Subcutaneous abdominal adipose tissue (tissue), 5 donors: ENCODE results near the gene CRYBA2.

Source experiments
- H3K27ac ChIP-seq: one replicate; pipeline ENCODE4 v1.7.0; 2013; ENCODE audit warnings: low read depth, mild to moderate bottlenecking, inconsistent platforms, low read length, moderate library complexity
- H3K27me3 ChIP-seq, 5 donors: one replicate each; pipeline ENCODE4 v1.7.0; 2013; ENCODE audit warnings: low read length in 5 of 5, inconsistent platforms in 1 of 5; ENCODE audit not compliant: control insufficient read depth in 5 of 5, insufficient read depth in 4 of 5
- H3K36me3 ChIP-seq, 5 donors: one replicate each; pipeline ENCODE4 v1.7.0; 2013; ENCODE audit warnings: low read length in 5 of 5; ENCODE audit not compliant: control insufficient read depth in 5 of 5, insufficient read depth in 5 of 5
- H3K4me1 ChIP-seq, 5 donors: one replicate each; pipeline ENCODE4 v1.7.0; 2013; ENCODE audit warnings: low read length in 5 of 5, mild to moderate bottlenecking in 3 of 5, moderate library complexity in 1 of 5; ENCODE audit not compliant: control insufficient read depth in 5 of 5, insufficient read depth in 5 of 5
- H3K4me3 ChIP-seq, 5 donors: one replicate each; pipeline ENCODE4 v1.7.0; 2013; ENCODE audit warnings: low read length in 5 of 5, low read depth in 1 of 5
- H3K9ac ChIP-seq, 5 donors: one replicate each; pipeline ENCODE4 v1.7.0; 2013; ENCODE audit warnings: low read length in 5 of 5, mild to moderate bottlenecking in 4 of 5, moderate library complexity in 3 of 5
- H3K9me3 ChIP-seq, 5 donors: one replicate each; pipeline ENCODE4 v1.7.0; 2013; ENCODE audit warnings: low read length in 5 of 5; ENCODE audit not compliant: control insufficient read depth in 5 of 5
- donor health status: healthy.
- donor health status: healthy.
- donor health status: healthy.
- donor health status: healthy.
- donor health status: healthy.

Gene CRYBA2

GRCh38 chr2:219031005-219031738 lies 38.0 kb upstream of the CRYBA2 start:
- H3K36me3 ChIP-seq: no peaks in the 10 kb centered on the region
- H3K9me3 ChIP-seq: no peaks in the 10 kb centered on the region
- no peak overlapping the region for H3K9ac ChIP-seq
- no peak overlapping the region for H3K4me3 ChIP-seq
- peaks cover 16 to 35% (median 24%) of the 10 kb centered on the region in 5 donors for H3K27me3 ChIP-seq
- no peaks in the 10 kb centered on the region for H3K4me1 ChIP-seq
- H3K27ac ChIP-seq: no peak overlapping the region

GRCh38 chr2:219030177-219030940 lies 37.1 kb upstream of the CRYBA2 start:
- Histone ChIP-seq H3K27me3 (peaks cover 16 to 34% (median 20%) of the 10 kb centered on the region in 5 donors), H3K9me3 (no peaks in the 10 kb centered on the region)

GRCh38 chr2:219029829-219030165 lies 36.6 kb upstream of the CRYBA2 start:
- H3K27ac ChIP-seq: no peak overlapping the region
- H3K4me1 ChIP-seq: no peaks in the 10 kb centered on the region
- H3K9ac ChIP-seq: no peak overlapping the region
- no peak overlapping the region for H3K4me3 ChIP-seq
- H3K36me3 ChIP-seq: no peaks in the 10 kb centered on the region
- no peaks in the 10 kb centered on the region for H3K9me3 ChIP-seq
- peaks cover 16 to 33% (median 19%) of the 10 kb centered on the region in 5 donors for H3K27me3 ChIP-seq

More at GRCh38 chr2:219030177-219030940, 37.1 kb upstream of the CRYBA2 start:
- no peaks in the 10 kb centered on the region for H3K36me3 ChIP-seq
- no peak overlapping the region for H3K9ac ChIP-seq
- no peak overlapping the region for H3K27ac ChIP-seq
- H3K4me3 ChIP-seq: no peak overlapping the region
- no peaks in the 10 kb centered on the region for H3K4me1 ChIP-seq

- H3K27me3 ChIP-seq: peaks cover 16 to 33% (median 19%) of the 10 kb centered on the region in 5 donors
- no peak overlapping the region for H3K4me3 ChIP-seq
- H3K27ac ChIP-seq: no peak overlapping the region
- H3K9me3 ChIP-seq: no peaks in the 10 kb centered on the region
- H3K9ac ChIP-seq: no peak overlapping the region
- H3K4me1 ChIP-seq: no peaks in the 10 kb centered on the region
- H3K36me3 ChIP-seq: no peaks in the 10 kb centered on the region
Observed at GRCh38 chr2:219028996-219029828, 36.0 kb upstream of the CRYBA2 start.

GRCh38 chr2:219028141-219028540 lies 34.9 kb upstream of the CRYBA2 start:
- Histone ChIP-seq H3K4me1 (no peaks in the 10 kb centered on the region), H3K9me3 (no peaks in the 10 kb centered on the region), H3K27me3 (peaks cover 16 to 36% (median 20%) of the 10 kb centered on the region in 5 donors), H3K4me3 (no peak overlapping the region), H3K9ac (no peak overlapping the region), H3K27ac (no peak overlapping the region), H3K36me3 (no peaks in the 10 kb centered on the region)

- Histone ChIP-seq H3K9me3 (no peaks in the 10 kb centered on the region), H3K4me3 (no peak overlapping the region), H3K36me3 (no peaks in the 10 kb centered on the region), H3K4me1 (no peaks in the 10 kb centered on the region), H3K9ac (no peak overlapping the region), H3K27ac (no peak overlapping the region), H3K27me3 (peaks cover 15 to 34% (median 19%) of the 10 kb centered on the region in 5 donors)
Observed at GRCh38 chr2:219027511-219028055, 34.4 kb upstream of the CRYBA2 start.

GRCh38 chr2:219026946-219027345 lies 33.7 kb upstream of the CRYBA2 start:
- no peak overlapping the region for H3K9ac ChIP-seq

GRCh38 chr2:219025637-219026585 lies 32.7 kb upstream of the CRYBA2 start:
- no peak overlapping the region for H3K4me3 ChIP-seq
- no peaks in the 10 kb centered on the region for H3K9me3 ChIP-seq
- peaks cover 9 to 29% (median 15%) of the 10 kb centered on the region in 5 donors for H3K27me3 ChIP-seq
- no peak overlapping the region for H3K9ac ChIP-seq
- no peaks in the 10 kb centered on the region for H3K36me3 ChIP-seq
- no peaks in the 10 kb centered on the region for H3K4me1 ChIP-seq
- H3K27ac ChIP-seq: no peak overlapping the region

More at GRCh38 chr2:219026946-219027345, 33.7 kb upstream of the CRYBA2 start:
- Histone ChIP-seq H3K4me1 (no peaks in the 10 kb centered on the region), H3K9me3 (no peaks in the 10 kb centered on the region), H3K36me3 (no peaks in the 10 kb centered on the region), H3K27me3 (peaks cover 13 to 30% (median 20%) of the 10 kb centered on the region in 5 donors), H3K27ac (no peak overlapping the region), H3K4me3 (no peak overlapping the region)

GRCh38 chr2:219024059-219024458 lies 30.8 kb upstream of the CRYBA2 start:
- Histone ChIP-seq H3K9me3 (no peaks in the 10 kb centered on the region), H3K27me3 (peaks cover 0 to 20% (median 10%) of the 10 kb centered on the region in 5 donors)

More at GRCh38 chr2:219024059-219024458, 30.8 kb upstream of the CRYBA2 start:
- no peak overlapping the region for H3K27ac ChIP-seq
- H3K9ac ChIP-seq: no peak overlapping the region
- peaks cover 0 to 2% (median 0%) of the 10 kb centered on the region in 5 donors for H3K4me1 ChIP-seq
- no peak overlapping the region for H3K4me3 ChIP-seq
- no peaks in the 10 kb centered on the region for H3K36me3 ChIP-seq
